Measurements from ENCODE around the gene HEG1. TPM values are rescaled to one million over a fixed set of nuclear protein-coding genes. Genes with fewer than 3 reads are reported as not detected.

The HEG1 gene
- total and polyA plus RNA-seq, 2 of the 4 experiments (the other 2 are of a cell fraction): 25.6 to 43.4 TPM

GRCh38 chr3:125079675-125080045 lies 23.9 kb upstream of the HEG1 start:
- Histone ChIP-seq H3K36me3 (ENCODE audit: control insufficient read depth, insufficient read depth, low read length) (no peaks in the 10 kb centered on the region), H3K79me1 (ENCODE audit: low read depth in 1 of 2, low read length in 2 of 2) (no peaks in the 10 kb centered on the region), H2BK5ac (ENCODE audit: low read depth, low read length, poor library complexity, severe bottlenecking) (peak overlapping the region; percentile 83), H3K9ac (ENCODE audit: low read depth, low read length) (no peak overlapping the region), H3K4me1 (ENCODE audit: control insufficient read depth, insufficient read depth, low read length) (peaks cover 16% of the 10 kb centered on the region), H3K56ac (ENCODE audit: extremely low read depth, insufficient read depth, low read length) (no peak overlapping the region), H3K23ac (ENCODE audit: low read depth, low read length) (0 out of 2 replicates have a peak overlapping the region, but pooled peaks have one; percentile 37), H3K4me3 (ENCODE audit: insufficient read depth, low read depth, low read length) (no peak overlapping the region), H3K18ac (ENCODE audit: low read depth, low read length) (peak overlapping the region; percentile 51), H4K20me1 (ENCODE audit: insufficient read depth, low read length) (no peaks in the 10 kb centered on the region), H3K27me3 (ENCODE audit: control insufficient read depth, insufficient read depth, low read length) (no peaks in the 10 kb centered on the region), H4K8ac (ENCODE audit: low read depth in 2 of 2, low read length in 2 of 2) (peak overlapping the region; percentile 17 to 82; a peak in 3 of 4 replicates), H4K5ac (ENCODE audit: low read depth, low read length) (no peak overlapping the region; the same call in 1 of the 2 replicates), H3K27ac (ENCODE audit: insufficient read depth, low read length) (no peak overlapping the region), H3K9me1 (ENCODE audit: insufficient read depth, low read length) (0 out of 2 replicates have a peak, but pooled peaks cover 8% of the 10 kb centered on the region), H2AK9ac (replicated peaks; ENCODE audit: low read depth, low read length, poor library complexity) (no peak overlapping the region), H4K91ac (ENCODE audit: insufficient read depth, low read depth, low read length) (peak overlapping the region; percentile 86), H3K9me3 (ENCODE audit: control insufficient read depth, insufficient read depth, low read length) (0 out of 2 replicates have a peak, but pooled peaks cover 3% of the 10 kb centered on the region), H2BK15ac (ENCODE audit: low read depth, low read length) (peak overlapping the region; percentile 78; the same call in 1 of the 3 replicates), H2AFZ (replicated peaks; ENCODE audit: low read length, poor library complexity) (no peak overlapping the region), H2BK20ac (ENCODE audit: low read depth, low read length) (peak overlapping the region; percentile 93), H2BK120ac (ENCODE audit: low read depth, low read length) (peak overlapping the region; percentile 84), H3K4me2 (ENCODE audit: low read depth, low read length) (no peak overlapping the region), H2AK5ac (ENCODE audit: low read depth, low read length) (peak overlapping the region; percentile 79), H3K4ac (ENCODE audit: low read depth, low read length) (peak overlapping the region; percentile 73; the same call in 1 of the 2 replicates), H3K14ac (replicated peaks; ENCODE audit: low read depth, low read length) (peak overlapping the region; percentile 74; the same call in 1 of the 2 replicates)
- intact Hi-C loops (cut with micrococcal nuclease): no loop called here
- in situ Hi-C loops (cut with MboI; ENCODE audit: low sequenced_read_pairs): no loop called here
- ChIA-PET CTCF (no interaction called here), POLR2A (ENCODE audit: unreplicated experiment) (interaction anchor here (0.6 to 1.0 kb wide), 3 partner anchors 13 to 23 kb away, joined by 3 to 4 read pairs (median 3); no protein-coding TSS in a partner anchor)
- dilution Hi-C loops (cut with HindIII; ENCODE audit: low sequenced_read_pairs, unreplicated experiment): no loop called here
- no peak for ATAC-seq (ENCODE audit: low read depth)
- DNase-seq: peak; percentile 45
- no TSS peak for BruUV-seq (replicated peaks)
- 40% methylated on average over 1 of the region's 1 CpG; no CpG with 5 or more reads in 1 of the 2 experiments for WGBS, 2 experiments (ENCODE audit: extremely low coverage in 2 of 2, insufficient read length in 1 of 2)
- TF ChIP-seq MAFK (IDR thresholded peaks at IDR 0.05; ENCODE audit: low read depth, low read length) (no peak), CEBPB (IDR thresholded peaks at IDR 0.05; ENCODE audit: low read depth, low read length) (peak; percentile 80), RCOR1 (IDR thresholded peaks at IDR 0.05; ENCODE audit: insufficient replicate concordance, low read length) (peak; percentile 23), POLR2A (IDR thresholded peaks at IDR 0.05; ENCODE audit: low read depth, low read length) (no peak), CHD1 (IDR thresholded peaks at IDR 0.05; ENCODE audit: low read depth, low read length) (no peak), RAD21 (IDR thresholded peaks at IDR 0.05; ENCODE audit: low read length) (no peak)
